GM12875 (cell line): Measurements from ENCODE around the gene DHX58.

Experiments
- H3K4me3 ChIP-seq: one replicate; pipeline ENCODE4 v1.5.1; 2011; ENCODE audit warnings: low read depth, low read length, control low read depth
- TF ChIP-seq, protein P1 (sequence below): IDR thresholded peaks from 2 replicates; pipeline ENCODE4 v1.5.1; 2011; ENCODE audit warnings: low read depth, mild to moderate bottlenecking, control low read depth, inconsistent platforms, low read length, moderate library complexity, borderline replicate concordance; ENCODE audit not compliant: insufficient read depth

DHX58 gene

DNA sequence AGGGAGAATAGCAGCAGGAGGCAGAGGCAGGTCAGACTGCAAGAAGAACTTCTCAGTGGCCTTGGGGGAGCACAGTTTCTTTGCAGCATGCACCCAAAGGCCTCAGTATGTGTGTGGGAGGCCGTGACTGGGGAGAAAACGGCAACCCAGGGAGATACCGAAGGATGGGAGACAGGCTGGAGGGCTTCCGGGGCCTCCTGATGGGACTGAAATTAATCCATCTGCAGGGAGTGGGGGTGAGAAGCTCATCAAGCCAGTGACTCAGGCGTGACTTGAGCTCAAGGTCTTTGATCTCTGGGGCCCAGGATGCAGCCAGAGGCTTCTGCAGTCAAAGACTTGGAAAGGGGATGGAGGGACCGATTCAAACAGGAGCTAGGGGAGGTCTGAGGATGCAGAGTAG is 57.0 kb downstream of the DHX58 start:
- TF ChIP-seq, protein P1, sequence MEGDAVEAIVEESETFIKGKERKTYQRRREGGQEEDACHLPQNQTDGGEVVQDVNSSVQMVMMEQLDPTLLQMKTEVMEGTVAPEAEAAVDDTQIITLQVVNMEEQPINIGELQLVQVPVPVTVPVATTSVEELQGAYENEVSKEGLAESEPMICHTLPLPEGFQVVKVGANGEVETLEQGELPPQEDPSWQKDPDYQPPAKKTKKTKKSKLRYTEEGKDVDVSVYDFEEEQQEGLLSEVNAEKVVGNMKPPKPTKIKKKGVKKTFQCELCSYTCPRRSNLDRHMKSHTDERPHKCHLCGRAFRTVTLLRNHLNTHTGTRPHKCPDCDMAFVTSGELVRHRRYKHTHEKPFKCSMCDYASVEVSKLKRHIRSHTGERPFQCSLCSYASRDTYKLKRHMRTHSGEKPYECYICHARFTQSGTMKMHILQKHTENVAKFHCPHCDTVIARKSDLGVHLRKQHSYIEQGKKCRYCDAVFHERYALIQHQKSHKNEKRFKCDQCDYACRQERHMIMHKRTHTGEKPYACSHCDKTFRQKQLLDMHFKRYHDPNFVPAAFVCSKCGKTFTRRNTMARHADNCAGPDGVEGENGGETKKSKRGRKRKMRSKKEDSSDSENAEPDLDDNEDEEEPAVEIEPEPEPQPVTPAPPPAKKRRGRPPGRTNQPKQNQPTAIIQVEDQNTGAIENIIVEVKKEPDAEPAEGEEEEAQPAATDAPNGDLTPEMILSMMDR: no peak
- H3K4me3 ChIP-seq: no peak overlapping the region

DNA sequence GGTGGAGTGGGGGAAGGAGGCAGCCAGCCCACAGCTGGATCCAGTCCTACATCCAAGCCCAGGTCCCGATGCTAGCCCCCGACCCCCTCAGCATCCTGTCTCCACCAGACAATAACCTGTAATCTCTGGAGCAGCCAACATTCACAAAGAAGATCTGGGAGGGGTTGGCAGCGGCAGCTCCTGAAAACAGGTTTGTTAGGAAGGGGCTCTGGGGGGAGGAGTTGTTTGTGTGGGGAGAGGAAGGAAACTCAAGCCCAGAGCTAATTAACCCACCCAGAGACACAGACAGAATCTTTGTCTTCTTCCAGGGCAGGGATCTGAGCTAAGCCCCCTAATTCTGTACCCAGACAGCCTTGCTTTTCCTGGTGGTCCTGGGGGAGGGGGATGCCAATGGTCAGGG is 57.5 kb downstream of the DHX58 start:
- no peak overlapping the region for H3K4me3 ChIP-seq
- TF ChIP-seq, protein P1: no peak

DNA sequence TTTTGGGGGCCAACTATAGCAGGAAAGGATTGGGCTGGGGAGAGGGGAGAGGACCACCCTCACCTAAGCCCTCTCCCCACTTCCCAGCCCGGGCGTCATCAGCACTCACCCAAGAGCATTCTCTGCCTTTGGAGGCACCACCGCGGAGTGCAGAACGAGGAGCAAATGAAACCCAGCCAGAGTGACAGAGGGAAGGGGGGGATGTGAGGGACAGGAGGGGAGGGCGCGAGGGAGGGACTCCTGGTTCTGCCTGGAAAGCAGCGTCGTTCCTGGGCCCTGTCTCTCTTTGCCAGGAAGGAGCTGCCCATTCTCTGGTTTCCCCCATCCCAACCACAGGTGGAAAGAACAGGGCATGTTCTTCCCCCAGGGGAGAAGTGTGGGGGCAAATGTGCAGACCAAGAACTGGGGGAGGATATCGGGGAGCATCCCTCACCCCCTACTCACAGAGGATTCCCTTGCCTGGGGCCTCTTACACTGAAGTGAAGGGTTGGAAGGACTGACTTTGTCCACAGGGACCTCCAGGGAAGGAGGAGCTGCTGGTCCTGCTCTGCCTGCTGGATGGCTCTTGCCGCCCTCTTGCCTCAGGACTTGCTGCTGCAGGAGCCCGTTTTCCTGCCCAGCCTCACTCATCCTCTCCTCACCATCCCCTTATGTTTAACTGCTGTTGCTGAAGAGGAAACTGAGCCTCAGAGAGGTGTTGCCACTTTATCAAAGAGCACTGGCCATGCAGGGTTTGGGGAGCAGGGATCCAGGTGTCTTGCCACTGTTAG is 58.6 kb downstream of the DHX58 start:
- H3K4me3 ChIP-seq: no peak overlapping the region
- TF ChIP-seq, protein P1: no peak

DNA sequence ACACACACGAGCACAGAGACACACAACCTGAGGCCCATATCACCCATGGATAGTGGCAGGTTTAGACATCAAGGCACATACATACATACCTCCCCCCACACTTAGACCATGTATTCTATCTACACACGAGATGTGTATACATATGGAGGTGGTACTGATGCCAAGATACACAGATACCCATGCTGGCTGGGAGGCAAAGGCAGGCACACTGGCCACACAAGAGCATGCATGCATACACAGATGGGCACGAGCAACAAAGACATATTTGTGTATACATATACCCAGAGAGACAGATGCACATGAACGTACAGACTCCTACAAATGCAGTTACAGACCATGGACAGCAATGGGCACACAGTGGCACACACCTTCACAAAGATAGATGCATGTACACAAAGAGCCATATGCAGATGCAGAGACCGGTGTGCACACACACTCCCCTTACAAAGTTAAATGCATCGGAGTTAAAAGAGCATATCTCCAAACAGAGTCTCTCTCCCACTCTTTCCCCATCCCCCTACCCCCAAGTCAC is 60.1 kb downstream of the DHX58 start:
- TF ChIP-seq, protein P1: no peak
- H3K4me3 ChIP-seq: no peak overlapping the region

DNA sequence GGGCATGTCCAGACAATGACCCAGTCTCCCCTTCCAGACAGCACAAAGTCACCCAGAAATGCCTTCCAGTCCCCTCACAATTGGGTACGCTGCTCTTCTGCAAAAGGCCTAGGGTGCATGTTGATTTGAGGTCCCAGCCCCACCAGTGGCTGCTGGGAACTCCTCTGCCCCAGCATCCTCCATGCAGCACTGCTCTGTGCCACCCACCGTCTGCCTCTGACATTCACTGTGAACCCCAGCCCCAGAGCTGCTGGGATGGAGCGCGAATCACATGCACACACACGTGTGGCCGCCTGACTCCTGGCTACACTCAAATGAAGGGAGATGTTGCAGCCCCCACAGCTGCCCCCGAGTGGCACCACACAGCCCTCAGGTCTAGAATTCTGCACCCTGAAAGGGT is 60.9 kb downstream of the DHX58 start:
- H3K4me3 ChIP-seq: no peak overlapping the region
- TF ChIP-seq, protein P1: no peak
